Measurements from ENCODE around the gene CCDC142. TPM values are rescaled to one million over a fixed set of nuclear protein-coding genes. Genes with fewer than 3 reads are reported as not detected.
"Not testable (repeated sequence)": the region's sequence is repeated elsewhere in the genome, so short reads cannot be mapped to it uniquely, and the experiment has no call there.

Gene CCDC142
- total RNA-seq, 1 donor from 2014 or later: 3.9 TPM

DNA sequence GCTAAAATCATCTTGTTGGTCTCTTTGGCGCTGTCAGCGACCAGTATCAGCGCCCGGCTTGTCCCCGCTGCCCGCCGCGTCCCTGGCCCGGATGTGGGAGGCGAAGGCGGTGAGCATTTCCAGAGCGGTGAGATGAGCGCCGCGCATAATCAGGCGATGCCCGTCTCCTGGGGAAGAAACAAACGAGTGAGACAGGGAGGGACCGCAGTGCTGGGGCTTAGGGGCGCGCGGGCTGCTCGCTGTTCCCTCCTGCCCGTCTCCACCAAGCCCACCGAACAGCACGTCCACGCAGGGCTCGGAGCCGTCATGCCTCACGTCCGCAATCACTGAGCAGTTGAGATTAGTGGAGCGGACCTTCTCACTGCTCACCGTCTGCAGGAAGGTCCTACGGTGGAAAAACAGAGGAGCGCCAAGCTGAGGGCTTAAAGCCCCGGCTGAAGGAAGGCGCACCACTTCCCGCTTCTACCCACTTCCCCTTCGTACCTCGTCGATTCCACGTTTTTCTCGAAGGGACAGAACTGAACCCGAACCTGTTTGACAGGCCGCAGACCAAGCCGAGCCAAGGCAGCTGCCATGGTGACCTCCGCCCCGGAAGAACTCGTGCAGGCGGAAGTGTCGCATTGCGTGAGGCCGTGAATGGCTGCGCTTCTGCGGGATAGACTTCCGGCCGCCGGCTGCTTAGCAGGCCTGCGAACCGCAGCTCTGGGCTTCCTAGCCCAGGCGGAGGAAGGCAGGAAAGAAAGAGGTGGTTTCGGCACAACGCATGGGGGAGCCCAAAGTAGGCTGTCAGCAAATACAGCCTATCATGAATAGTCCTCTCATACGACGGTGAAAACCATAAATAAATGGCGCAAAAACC lies 10.5 kb downstream of the CCDC142 start, which contains the start of gene MRPL53:
TSS of gene MRPL53 (minus strand) at position 595 of the 859 bp plus-strand sequence. CDS start at position 575, 20 bp downstream.
- DNase-seq (ENCODE audit: low read depth): peak; percentile 59
- peak within 1 kb of the TSS; percentile 72 for H3K4me3 ChIP-seq (ENCODE audit: low read depth, low read length)
- TF ChIP-seq, protein P1, sequence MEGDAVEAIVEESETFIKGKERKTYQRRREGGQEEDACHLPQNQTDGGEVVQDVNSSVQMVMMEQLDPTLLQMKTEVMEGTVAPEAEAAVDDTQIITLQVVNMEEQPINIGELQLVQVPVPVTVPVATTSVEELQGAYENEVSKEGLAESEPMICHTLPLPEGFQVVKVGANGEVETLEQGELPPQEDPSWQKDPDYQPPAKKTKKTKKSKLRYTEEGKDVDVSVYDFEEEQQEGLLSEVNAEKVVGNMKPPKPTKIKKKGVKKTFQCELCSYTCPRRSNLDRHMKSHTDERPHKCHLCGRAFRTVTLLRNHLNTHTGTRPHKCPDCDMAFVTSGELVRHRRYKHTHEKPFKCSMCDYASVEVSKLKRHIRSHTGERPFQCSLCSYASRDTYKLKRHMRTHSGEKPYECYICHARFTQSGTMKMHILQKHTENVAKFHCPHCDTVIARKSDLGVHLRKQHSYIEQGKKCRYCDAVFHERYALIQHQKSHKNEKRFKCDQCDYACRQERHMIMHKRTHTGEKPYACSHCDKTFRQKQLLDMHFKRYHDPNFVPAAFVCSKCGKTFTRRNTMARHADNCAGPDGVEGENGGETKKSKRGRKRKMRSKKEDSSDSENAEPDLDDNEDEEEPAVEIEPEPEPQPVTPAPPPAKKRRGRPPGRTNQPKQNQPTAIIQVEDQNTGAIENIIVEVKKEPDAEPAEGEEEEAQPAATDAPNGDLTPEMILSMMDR (conservative IDR thresholded peaks at IDR 0.05; ENCODE audit: low read depth, low read length): no peak

DNA sequence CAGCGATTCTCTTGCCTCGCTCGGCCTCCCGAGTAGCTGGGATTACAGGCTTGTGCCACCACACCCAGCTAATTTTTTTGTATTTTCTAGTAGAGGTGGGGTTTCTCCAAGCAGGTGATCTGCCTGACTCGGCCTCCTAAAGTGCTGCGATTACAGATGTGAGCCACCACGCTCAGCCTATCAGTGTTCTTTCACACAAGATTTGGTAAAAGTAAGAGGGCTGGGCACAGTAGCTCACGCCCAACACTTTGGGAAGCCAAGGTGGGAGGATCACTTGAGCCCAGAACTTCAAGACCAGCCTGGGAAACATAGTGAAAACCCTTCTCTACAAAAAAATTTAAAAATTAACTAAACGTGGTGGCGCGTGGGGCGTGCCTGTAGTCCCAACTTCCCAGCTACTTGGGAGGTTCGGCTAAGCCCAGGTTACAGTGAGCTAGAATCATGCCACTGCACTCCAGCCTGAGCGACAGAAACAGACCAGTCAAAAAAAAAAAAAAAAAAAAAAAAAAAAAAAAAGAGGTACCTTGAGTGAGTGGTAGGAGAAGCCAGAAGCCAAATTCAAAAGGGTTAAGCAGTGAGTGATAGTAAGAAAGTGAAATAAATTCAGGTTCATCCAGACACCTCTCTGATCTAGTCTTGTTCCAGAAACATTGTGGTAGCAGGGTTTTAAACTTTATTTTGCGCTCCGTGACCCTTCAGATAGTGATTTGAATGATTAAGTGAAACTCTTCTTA lies 11.3 kb downstream of the CCDC142 start:
- TF ChIP-seq, protein P1 (conservative IDR thresholded peaks at IDR 0.05; ENCODE audit: low read depth, low read length): no peak
- no peak for DNase-seq (ENCODE audit: low read depth)
- H3K4me3 ChIP-seq (ENCODE audit: low read depth, low read length): peak overlapping the region; percentile 72

DNA sequence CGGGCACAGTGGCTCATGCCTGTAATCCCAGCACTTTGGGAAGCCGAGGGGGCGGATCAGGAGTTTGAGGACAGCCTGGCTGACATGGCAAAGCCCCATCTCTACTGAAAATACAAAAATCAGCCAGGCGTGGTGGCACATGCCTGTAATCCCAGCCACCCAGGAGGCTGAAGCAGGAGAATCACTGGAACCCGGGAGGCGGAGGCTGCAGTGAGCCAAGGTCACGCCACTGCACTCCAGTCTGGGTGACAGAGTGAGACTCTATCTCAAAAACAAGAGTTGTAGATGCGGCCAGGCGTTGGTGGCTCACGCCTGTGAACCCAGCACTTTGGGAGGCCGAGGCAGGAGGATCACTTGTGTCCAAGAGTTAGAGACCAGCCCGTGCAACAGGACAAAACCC lies 12.1 kb downstream of the CCDC142 start:
- not testable (repeated sequence) for H3K4me3 ChIP-seq (ENCODE audit: low read depth, low read length); DNase-seq (ENCODE audit: low read depth)

GRCh38 chr2:74464406-74464805 lies 18.4 kb downstream of the CCDC142 start:
- H3K4me3 ChIP-seq (ENCODE audit: low read depth, low read length): peak overlapping the region; percentile 95
- no peak for DNase-seq (ENCODE audit: low read depth)
- TF ChIP-seq, protein P1 (conservative IDR thresholded peaks at IDR 0.05; ENCODE audit: low read depth, low read length): no peak

GRCh38 chr2:74462786-74463105 lies 20.1 kb downstream of the CCDC142 start:
- DNase-seq (ENCODE audit: low read depth): no peak
- H3K4me3 ChIP-seq (ENCODE audit: low read depth, low read length): no peak overlapping the region
- TF ChIP-seq, protein P1 (conservative IDR thresholded peaks at IDR 0.05; ENCODE audit: low read depth, low read length): no peak

DNA sequence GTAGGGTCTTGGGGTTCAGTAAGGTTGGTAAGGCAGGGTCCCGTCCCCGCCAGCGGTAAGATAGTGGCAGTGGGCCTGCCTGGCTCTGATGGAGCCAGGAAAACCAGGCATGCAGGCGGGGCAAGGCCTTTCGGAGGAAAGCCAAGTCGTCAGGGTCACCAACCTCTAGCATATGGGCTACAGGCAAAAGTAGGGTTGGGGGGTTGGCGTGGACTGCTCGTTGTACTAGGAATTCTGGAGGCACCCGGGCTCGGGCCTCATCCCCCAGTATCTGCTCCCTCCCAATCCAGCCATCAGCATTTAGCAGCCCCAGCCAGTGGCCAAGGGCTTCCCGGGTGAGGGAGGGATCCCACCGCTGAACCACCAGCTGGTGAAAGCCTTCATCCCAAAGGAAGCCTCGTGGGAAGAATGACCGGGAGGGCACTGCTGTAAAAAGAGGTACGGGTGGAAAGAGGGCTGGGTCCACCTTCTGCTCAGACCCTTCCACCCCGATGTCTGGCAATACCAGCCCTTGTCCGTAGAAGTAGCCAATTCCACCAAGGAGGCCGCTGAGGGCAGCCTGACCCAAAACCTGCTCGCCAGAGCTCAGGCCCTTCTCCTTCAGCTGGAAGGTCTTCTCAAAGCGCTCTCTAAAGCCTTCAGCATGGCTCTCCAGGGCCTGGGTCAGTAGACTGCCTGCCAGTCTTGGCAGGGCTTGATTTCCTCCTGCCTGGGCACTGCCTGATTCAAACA lies 20.6 kb downstream of the CCDC142 start:
- DNase-seq (ENCODE audit: low read depth): no peak
- TF ChIP-seq, protein P1 (conservative IDR thresholded peaks at IDR 0.05; ENCODE audit: low read depth, low read length): no peak

More for the DNA sequence above, 20.6 kb downstream of the CCDC142 start:
- no peak overlapping the region for H3K4me3 ChIP-seq (ENCODE audit: low read depth, low read length)

Data from epithelial cell of proximal tubule (primary cell).